Activated naive CD8-positive, alpha-beta T cell (primary cell): Measurements from ENCODE around the gene ATP1A2.
A peak's percentile ranks its signal among the peaks of the same experiment; 100 is the strongest.

Experiments used
- H3K27ac Mint-ChIP-seq: one replicate; pipeline ENCODE4 v1.8.0; 2021; ENCODE audit warnings: mixed read lengths
- H3K27me3 Mint-ChIP-seq: one replicate; pipeline ENCODE4 v1.8.0; 2021; ENCODE audit warnings: mixed read lengths
- H3K36me3 Mint-ChIP-seq: one replicate; pipeline ENCODE4 v1.8.0; 2021; ENCODE audit warnings: mixed read lengths
- H3K4me1 Mint-ChIP-seq: one replicate; pipeline ENCODE4 v1.8.0; 2021; ENCODE audit warnings: low read depth, mixed read lengths
- H3K4me3 Mint-ChIP-seq: one replicate; pipeline ENCODE4 v1.8.0; 2021; ENCODE audit warnings: mild to moderate bottlenecking, mixed read lengths
- H3K9me3 Mint-ChIP-seq: one replicate; pipeline ENCODE4 v1.8.0; 2021; ENCODE audit warnings: low read depth, mixed read lengths

The ATP1A2 gene

DNA sequence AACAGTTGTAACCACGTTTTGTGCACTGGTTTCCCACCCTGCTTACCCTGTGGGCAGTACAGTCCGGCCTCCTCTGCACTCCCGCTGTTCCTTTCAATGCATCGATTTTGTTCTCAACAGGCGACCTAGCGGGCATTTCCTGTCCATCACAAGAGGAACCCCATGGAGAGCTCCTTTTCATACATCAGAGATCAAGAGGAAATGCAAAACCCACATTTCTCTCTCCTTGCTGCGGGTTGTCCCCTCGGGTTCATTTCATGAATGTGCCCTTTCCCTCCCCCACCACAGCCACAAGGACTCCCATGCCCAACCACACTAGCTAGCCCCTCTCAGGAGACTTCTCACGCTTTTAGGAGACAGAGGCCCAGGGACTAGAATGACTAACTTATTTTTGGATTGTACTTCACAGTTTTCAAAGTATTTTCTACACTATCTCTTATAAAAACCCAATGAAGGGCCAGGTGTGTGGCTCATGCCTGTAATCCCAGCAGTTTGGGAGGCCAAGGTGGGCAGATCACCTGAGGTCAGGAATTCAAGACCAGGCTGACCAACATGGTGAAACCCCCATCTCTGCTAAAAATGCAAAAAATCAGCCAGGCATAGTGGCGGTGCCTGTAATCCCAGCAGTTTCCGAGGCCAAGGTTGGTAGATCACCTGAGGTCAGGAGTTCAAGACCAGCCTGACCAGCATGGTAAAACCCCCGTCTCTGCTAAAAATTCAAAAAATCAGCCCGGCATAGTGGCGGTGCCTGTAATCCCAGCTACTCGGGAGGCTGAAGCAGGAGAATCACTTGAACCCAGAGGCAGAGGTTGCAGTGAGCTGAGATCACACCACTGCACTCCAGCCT is 54.2 kb downstream of the ATP1A2 start:
- Mint-ChIP-seq H3K27me3 (no peaks in the 10 kb centered on the region), H3K9me3 (no peaks in the 10 kb centered on the region), H3K36me3 (peaks cover 3% of the 10 kb centered on the region), H3K4me1 (peaks cover 14% of the 10 kb centered on the region), H3K27ac (peak overlapping the region; percentile 31), H3K4me3 (no peak overlapping the region)

DNA sequence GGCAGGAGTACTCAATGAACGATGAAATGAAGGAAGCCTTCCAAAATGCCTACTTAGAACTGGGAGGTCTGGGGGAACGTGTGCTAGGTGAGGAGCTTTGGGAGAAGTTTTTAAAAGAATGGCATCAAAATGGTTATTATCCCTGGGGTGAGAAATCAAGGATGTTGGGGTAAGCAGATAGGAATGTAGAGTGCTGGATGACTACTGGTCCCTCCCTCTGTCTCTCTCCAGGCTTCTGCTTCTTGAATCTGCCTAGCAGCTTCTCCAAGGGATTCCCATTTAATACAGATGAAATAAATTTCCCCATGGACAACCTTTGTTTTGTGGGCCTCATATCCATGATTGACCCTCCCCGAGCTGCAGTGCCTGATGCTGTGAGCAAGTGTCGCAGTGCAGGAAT is 55.8 kb downstream of the ATP1A2 start:
- H3K27me3 Mint-ChIP-seq: no peaks in the 10 kb centered on the region
- H3K36me3 Mint-ChIP-seq: peaks cover 3% of the 10 kb centered on the region
- peaks cover 14% of the 10 kb centered on the region for H3K4me1 Mint-ChIP-seq
- H3K27ac Mint-ChIP-seq: no peak overlapping the region
- no peak overlapping the region for H3K4me3 Mint-ChIP-seq
- H3K9me3 Mint-ChIP-seq: no peaks in the 10 kb centered on the region

DNA sequence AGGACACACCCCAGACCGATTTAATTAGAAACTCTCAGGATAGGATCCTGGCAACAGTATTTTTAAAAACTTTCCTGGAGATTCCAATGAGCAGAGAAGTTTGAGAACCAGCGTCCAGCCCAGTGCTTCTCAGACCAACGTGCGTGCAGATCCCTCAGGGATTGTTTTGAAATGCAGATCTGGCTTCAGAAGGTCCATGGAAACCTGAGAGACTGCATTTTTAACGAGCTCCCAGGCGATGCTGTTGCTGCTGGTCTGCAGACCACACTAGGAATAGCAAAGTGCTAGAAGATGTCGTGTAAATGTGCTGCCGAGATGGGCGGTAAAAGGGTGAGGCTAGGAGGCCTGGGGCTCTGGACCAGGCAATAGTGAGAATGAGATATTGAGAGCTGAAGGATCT is 56.4 kb downstream of the ATP1A2 start:
- peaks cover 14% of the 10 kb centered on the region for H3K4me1 Mint-ChIP-seq
- no peaks in the 10 kb centered on the region for H3K27me3 Mint-ChIP-seq
- no peak overlapping the region for H3K27ac Mint-ChIP-seq

DNA sequence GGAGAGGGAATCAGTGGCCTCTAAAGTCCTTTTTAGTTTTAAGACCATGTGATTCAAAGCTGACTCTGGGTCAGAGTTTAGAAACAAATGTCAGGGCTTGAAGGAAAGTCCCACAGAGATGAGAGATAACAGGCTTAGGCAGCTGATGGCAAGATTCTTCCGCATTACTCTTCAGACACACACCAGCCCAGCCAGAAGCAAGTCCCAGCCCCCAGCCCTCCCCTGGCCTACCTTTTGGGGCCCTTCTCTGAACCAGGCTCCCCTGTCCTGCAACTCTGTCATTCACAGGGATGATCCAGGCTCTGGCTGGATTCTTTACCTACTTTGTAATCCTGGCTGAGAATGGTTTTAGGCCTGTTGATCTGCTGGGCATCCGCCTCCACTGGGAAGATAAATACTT is 61.7 kb downstream of the ATP1A2 start:
- peaks cover 2% of the 10 kb centered on the region for H3K27me3 Mint-ChIP-seq
- H3K4me3 Mint-ChIP-seq: no peak overlapping the region
- no peak overlapping the region for H3K27ac Mint-ChIP-seq
- H3K36me3 Mint-ChIP-seq: no peaks in the 10 kb centered on the region
- H3K9me3 Mint-ChIP-seq: no peaks in the 10 kb centered on the region
- H3K4me1 Mint-ChIP-seq: no peaks in the 10 kb centered on the region

More for the DNA sequence above, 56.4 kb downstream of the ATP1A2 start:
- no peak overlapping the region for H3K4me3 Mint-ChIP-seq
- H3K9me3 Mint-ChIP-seq: no peaks in the 10 kb centered on the region
- H3K36me3 Mint-ChIP-seq: peaks cover 3% of the 10 kb centered on the region

DNA sequence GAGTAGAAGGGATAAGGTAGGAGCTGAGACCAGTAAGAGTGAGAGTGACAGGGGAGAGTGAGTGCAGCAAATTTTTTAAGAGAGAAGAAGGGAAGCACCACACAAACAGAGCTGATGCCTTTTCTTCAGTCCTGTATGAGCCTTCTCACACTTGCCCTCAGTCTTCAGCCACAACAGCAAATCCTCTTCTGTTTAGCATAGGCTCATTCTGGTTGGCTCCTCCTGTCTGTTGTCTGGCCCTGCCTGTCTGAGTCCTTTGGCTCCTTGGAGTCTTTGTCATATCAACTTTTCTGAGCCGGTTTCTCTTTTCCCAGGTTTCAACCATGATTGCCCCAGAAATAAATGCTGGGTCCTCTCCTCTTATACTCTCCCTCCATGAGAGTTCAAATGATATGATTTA is 62.1 kb downstream of the ATP1A2 start:
- Mint-ChIP-seq H3K4me1 (no peaks in the 10 kb centered on the region), H3K9me3 (no peaks in the 10 kb centered on the region)

DNA sequence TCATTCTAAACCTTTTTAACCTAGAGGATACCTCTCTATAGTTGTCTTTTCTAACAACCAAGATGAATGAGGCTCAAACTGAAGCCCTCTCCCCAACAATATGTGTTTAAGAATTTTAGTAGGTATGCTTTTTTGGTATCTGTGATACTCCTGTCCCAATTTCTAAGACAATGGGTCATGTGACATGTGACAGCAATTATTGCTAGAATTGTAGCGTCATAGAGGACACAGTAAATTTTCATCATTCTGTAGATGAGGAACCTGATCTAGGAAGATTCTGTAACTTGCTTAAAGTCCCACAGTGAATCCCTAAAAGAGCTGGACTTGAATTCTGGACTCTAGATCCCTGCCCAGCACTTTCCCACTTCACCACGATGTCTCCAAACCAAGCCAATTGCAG is 63.2 kb downstream of the ATP1A2 start:
- H3K4me1 Mint-ChIP-seq: no peaks in the 10 kb centered on the region
- no peak overlapping the region for H3K4me3 Mint-ChIP-seq
- no peak overlapping the region for H3K27ac Mint-ChIP-seq
- H3K36me3 Mint-ChIP-seq: no peaks in the 10 kb centered on the region
- H3K9me3 Mint-ChIP-seq: no peaks in the 10 kb centered on the region
- peaks cover 3% of the 10 kb centered on the region for H3K27me3 Mint-ChIP-seq

More for the DNA sequence above, 62.1 kb downstream of the ATP1A2 start:
- no peaks in the 10 kb centered on the region for H3K36me3 Mint-ChIP-seq
- no peak overlapping the region for H3K27ac Mint-ChIP-seq
- H3K27me3 Mint-ChIP-seq: peaks cover 2% of the 10 kb centered on the region
- no peak overlapping the region for H3K4me3 Mint-ChIP-seq

DNA sequence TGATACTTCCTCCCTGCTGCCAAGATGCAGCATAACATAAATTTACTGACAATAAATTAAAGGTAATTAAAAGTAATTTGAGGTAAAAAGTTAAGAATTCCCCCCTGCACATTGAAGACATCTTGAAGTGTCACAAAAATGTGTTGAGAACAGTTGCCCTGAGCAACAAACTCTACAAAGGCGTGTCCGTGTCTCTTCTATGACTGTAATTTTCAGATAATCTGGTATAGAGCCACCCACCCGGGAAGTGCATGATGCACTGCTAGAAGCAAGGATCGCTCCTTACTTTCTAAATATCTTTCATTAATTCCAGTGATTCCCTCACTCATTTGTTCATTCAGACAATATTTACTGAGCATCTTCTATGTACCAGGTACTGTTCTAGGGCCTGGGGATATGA is 63.8 kb downstream of the ATP1A2 start:
- no peaks in the 10 kb centered on the region for H3K36me3 Mint-ChIP-seq
- peaks cover 3% of the 10 kb centered on the region for H3K27me3 Mint-ChIP-seq
- no peaks in the 10 kb centered on the region for H3K9me3 Mint-ChIP-seq
- H3K4me1 Mint-ChIP-seq: no peaks in the 10 kb centered on the region
- H3K27ac Mint-ChIP-seq: no peak overlapping the region
- no peak overlapping the region for H3K4me3 Mint-ChIP-seq

DNA sequence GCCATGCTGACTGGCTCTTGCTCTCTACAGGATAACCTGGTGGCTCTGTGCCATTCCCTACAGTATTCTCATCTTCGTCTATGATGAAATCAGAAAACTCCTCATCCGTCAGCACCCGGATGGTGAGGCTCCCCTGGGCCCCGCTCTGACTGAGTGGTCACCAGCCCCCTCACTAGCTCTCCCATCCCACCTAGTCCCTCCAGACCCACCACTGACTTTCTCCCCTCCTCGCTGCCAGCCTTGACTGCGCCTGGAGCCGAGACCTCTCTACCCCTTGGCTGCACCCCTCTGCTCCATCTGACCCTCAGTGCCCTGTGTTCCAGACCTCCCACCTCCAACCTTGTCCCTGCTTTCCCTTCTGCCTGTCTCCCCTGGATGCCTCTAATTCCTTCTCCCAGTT is 70.7 kb downstream of the ATP1A2 start:
- Mint-ChIP-seq H3K4me1 (no peaks in the 10 kb centered on the region), H3K36me3 (no peaks in the 10 kb centered on the region), H3K9me3 (no peaks in the 10 kb centered on the region), H3K27me3 (peaks cover 2% of the 10 kb centered on the region), H3K27ac (no peak overlapping the region), H3K4me3 (no peak overlapping the region)

DNA sequence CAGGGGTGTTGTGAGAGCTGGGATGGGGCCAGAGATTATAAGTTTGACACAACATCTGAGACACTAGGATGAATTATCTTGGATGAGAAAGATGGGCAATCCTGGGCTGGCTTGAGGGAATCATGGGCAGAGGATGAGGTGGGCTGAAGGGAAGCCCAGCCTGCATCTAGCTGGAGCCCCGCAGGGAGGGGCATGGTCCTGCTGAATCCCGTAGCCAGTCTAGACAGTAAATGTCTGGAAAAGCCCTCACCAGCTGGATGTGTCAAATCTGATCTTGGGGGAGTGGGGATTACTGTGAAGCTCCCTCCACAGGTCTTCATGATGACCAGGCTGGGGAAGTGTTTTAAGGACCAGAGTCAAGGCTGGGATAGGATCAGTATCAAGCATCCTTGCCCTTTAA is 71.2 kb downstream of the ATP1A2 start:
- H3K4me3 Mint-ChIP-seq: no peak overlapping the region
- H3K4me1 Mint-ChIP-seq: no peaks in the 10 kb centered on the region
- no peaks in the 10 kb centered on the region for H3K9me3 Mint-ChIP-seq
- no peaks in the 10 kb centered on the region for H3K36me3 Mint-ChIP-seq
- peaks cover 2% of the 10 kb centered on the region for H3K27me3 Mint-ChIP-seq
- H3K27ac Mint-ChIP-seq: no peak overlapping the region

DNA sequence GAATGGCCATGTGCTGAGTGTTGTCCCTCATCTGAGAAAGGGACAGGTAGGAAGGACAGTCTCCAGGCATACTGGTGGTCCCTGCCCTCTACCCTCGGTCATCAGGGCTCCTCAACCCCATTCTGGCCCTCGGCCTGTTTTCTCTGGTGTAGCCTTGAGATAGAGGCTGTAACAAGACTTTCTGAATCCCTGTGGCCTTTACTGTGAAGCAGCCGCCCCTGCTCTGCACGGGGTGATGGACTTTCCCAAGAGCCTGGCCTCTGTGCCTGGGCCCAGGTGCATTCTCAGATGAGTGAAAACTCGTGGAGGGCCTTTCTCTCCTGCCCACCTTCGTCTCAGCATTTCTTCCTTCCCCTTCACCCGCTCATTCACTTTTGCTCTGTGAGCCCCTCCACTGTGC is 71.8 kb downstream of the ATP1A2 start:
- Mint-ChIP-seq H3K4me3 (no peak overlapping the region), H3K27ac (no peak overlapping the region), H3K27me3 (peaks cover 2% of the 10 kb centered on the region), H3K36me3 (no peaks in the 10 kb centered on the region), H3K4me1 (no peaks in the 10 kb centered on the region), H3K9me3 (no peaks in the 10 kb centered on the region)

DNA sequence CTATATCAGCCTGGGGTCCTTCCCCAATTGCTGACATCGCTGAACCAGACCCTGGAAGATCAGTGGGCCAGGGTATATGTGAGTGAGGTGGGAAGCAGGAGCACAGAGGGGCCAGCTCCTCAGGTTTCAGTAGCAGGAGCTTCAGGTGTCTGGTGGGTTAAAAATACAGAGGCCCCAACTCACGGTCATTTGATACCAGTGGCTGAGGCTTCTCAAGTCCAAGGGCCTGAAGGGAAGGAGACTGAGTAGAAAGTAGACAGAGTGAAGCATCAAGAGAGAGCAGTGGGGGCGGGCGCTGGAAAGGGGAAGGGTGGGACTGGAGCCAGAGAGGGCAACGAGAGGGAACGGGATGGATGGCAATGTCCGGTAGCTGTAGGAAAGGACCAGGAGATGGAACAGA is 72.8 kb downstream of the ATP1A2 start:
- H3K27me3 Mint-ChIP-seq: no peaks in the 10 kb centered on the region
- H3K36me3 Mint-ChIP-seq: no peaks in the 10 kb centered on the region
- no peak overlapping the region for H3K4me3 Mint-ChIP-seq
- no peaks in the 10 kb centered on the region for H3K9me3 Mint-ChIP-seq
- no peaks in the 10 kb centered on the region for H3K4me1 Mint-ChIP-seq
- H3K27ac Mint-ChIP-seq: no peak overlapping the region

DNA sequence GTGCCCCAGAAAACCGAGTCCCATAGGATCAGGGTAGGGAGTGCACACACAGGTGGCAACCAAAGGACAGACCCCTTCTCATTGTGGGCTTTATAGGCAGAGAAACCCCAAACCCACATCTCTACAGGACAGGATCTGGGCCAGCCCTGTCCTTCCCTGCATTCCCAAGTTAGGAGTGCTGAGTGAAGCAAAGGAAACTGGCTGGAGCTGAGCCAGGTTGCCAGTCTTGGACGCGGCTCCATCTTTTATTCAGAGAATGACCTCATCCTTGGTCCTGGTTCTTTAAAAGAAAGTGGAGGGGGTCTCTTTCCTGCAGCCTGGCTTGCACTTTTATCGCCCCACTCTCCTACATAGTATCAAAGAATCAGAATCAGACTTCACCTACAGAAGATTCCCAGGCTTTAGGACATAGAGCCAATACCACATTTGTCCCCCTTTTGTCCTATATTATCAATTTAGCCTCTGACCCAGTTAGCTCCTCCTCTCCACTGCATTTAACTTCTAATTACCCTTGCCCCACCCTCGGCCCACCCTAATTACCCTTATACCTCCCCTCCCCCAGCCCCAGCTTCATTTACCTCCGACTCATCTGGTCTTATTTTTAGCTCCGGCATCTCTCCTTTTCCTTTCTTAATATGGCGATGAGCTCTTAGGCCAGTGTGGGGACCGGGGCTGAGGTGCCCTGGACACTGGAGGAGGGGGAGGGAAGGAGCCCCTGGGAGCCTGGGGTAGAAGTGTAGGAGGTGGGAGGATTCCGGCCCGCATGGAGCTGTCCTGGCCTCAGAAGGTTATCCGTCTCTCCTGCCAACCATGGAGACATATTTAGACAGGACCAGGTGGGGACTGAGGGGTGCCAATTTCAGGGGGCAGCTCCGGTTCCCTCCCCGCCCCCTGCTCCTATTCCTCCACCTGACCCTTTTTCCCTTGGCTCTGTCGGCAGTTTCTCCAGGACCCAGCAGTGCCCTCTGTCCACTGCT is 74.4 kb downstream of the ATP1A2 start, which contains the start of gene CASQ1:
Gene CASQ1 (plus strand): TSS at position 927 of the 977 bp plus-strand sequence. CDS start 177 bp downstream, outside the sequence.
- Mint-ChIP-seq H3K36me3 (no peaks in the 10 kb centered on the region), H3K4me3 (no peak within 1 kb of the TSS), H3K9me3 (no peaks in the 10 kb centered on the region), H3K27ac (no peak within 1 kb of the TSS), H3K27me3 (no peaks in the 10 kb centered on the region), H3K4me1 (no peaks in the 10 kb centered on the region)

DNA sequence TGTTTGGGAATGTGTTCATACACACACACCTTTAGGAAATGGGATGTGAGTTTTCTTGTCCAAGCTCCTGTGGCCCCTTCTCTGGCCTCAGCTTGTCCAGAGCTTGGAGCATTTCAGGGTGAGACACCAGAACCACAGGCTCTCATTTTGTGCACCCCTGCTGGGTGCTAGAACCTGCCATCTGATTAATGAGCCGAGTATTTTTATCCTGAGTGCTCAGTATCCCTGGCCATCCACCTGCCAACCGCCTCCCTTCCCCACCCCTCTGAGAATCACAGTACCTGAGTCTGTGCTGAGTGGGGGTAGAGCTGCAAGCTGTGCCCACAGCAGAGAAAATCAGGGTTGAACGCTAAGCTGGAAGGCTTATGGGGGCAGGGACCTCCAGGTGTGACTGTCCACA is 76.2 kb downstream of the ATP1A2 start:
- Mint-ChIP-seq H3K4me3 (no peak overlapping the region), H3K27ac (no peak overlapping the region), H3K9me3 (no peaks in the 10 kb centered on the region), H3K4me1 (no peaks in the 10 kb centered on the region), H3K36me3 (no peaks in the 10 kb centered on the region), H3K27me3 (no peaks in the 10 kb centered on the region)

DNA sequence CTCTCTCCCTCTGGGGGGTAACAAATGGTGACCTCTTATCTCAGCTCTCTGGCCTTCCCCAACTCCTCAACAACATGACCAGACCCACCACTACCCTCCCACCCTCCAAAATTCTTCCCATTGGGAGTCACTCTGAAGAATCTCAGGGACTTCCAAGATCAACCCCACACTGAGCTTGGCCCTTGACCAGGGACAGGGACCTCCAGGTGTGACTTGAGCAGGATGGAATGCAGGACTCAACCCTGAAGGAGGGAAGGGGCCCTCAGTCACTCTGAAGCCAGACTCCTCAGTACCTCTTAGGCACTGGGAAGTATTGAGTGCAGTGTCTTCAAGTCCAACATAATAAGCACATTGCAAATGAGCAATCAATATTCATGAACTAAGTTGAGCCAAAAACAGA is 76.7 kb downstream of the ATP1A2 start:
- Mint-ChIP-seq H3K27me3 (no peaks in the 10 kb centered on the region), H3K27ac (no peak overlapping the region), H3K36me3 (no peaks in the 10 kb centered on the region), H3K4me3 (no peak overlapping the region), H3K9me3 (no peaks in the 10 kb centered on the region), H3K4me1 (no peaks in the 10 kb centered on the region)
